Inferior parietal cortex (tissue), 1 donor: Measurements from ENCODE around the gene FZR1.

ENCODE experiments used
- DNase-seq: peaks from one replicate; pipeline ENCODE4 v3.0.0-alpha.2; 2016; ENCODE audit errors: extremely low spot score

Gene FZR1

DNA sequence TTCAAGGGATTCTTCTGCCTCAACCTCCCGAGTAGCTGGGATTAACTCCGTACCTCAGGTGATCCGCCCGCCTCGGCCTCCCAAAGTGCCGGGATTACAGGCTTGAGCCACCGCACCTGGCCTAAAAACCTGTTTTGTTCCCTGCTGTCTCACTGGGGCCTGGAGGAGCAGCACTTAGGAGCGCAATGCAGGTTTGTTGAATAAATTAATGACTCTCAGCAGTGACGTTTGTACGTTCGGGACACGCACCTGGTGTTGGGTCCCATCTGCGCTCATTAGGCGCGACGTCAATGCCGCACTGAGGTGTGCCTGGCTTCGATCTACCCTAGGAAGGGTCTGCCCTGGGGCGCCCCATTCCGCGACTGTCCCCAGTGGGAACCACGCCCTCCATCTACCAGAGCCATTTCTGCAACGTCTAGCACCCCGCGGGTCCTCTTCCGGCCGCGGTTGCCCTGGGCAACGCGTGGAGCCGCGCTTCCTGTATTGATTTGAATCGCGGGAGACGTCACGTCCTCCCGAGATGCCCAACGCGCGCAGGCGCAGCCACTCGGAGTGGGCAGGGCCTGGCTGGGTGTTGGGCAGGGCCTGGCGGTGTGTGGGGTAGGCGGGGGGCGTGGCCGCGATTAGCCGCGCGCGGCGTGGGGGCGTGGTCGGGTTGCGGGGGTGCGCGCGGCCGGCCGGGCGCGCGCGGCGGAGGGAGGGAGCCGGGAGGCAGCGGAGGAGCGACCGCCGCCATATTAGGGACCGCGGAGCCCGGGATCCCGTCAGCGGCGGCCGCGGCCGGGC is at the start of gene FZR1:
Gene FZR1, plus strand, starts transcription at position 714 of the 786 bp plus-strand sequence. CDS start 16,679 bp downstream, outside the sequence.
- DNase-seq: peak; percentile 99

GRCh38 chr19:3456925-3457527 is 49.1 kb upstream of the FZR1 start:
- DNase-seq: no peak

DNA sequence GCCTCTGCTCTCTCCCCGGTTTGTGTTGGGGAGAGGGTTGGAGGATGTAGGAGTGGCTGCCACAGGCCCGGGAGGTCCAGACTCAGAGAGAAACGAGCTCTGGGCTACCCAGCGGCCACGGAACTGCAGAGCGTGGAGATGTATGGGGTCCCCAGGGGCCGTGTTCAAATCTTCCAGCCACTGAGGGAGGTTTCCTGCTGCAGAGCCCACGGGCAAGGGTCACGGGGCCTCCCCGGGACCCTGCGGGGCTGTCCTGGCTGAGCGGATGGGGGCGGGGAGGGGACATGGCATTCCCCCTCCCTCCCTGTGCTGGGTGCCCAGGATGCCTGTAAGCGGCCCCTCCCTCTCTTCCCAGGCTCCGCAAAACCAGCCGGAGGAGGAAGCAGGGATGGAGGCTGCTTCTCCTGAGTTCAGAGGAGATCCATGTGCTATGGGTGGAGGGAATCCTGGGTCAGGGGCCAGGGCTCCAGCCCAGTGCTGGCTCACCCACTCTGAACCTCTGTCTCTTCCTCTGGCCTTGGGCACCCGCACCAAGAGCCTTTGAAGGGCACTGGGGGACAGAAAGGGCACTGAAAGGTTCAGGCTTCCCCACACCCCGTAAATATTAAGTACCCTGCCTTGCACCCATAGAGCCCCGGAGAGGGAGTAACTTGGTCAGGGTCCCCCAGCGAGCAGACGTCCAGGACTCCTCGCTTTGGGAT is 48.4 kb upstream of the FZR1 start:
- no peak for DNase-seq

- no peak for DNase-seq
These were observed 47.7 kb upstream of the FZR1 start for GRCh38 chr19:3458229-3459088.

GRCh38 chr19:3459089-3459881 is 46.8 kb upstream of the FZR1 start:
- DNase-seq: no peak

DNA sequence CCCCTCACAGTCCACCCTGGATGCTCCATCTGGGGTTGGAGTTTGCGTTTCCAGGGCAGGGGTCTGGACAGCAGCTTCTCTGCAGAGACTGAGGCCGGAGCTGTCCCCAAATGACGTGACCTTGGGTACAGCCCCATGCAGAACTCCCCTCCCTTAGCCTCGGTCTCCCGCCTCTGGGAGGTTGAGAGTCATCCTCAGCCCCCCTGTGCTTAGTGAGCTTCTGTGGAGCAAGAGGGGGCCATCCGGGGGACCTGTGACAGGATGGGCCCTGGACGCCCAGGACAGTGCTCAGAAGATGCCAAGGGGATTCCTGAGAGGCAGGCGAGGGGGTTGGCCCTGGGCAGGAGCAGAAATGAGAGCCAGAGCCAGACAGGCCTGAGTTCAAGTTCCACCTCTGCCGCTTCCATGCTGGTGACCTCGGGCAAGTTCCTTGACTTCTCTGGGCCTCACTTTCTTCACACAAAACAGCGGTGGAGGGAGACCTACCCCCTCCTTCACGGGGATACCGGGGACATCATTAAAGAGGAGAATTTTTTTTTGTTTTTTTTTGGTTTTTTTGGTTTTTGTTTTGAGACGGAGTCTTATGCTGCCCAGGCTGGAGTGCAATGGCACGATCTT is 46.0 kb upstream of the FZR1 start:
- DNase-seq: no peak

GRCh38 chr19:3462991-3463713 is 43.0 kb upstream of the FZR1 start:
- DNase-seq: no peak

DNA sequence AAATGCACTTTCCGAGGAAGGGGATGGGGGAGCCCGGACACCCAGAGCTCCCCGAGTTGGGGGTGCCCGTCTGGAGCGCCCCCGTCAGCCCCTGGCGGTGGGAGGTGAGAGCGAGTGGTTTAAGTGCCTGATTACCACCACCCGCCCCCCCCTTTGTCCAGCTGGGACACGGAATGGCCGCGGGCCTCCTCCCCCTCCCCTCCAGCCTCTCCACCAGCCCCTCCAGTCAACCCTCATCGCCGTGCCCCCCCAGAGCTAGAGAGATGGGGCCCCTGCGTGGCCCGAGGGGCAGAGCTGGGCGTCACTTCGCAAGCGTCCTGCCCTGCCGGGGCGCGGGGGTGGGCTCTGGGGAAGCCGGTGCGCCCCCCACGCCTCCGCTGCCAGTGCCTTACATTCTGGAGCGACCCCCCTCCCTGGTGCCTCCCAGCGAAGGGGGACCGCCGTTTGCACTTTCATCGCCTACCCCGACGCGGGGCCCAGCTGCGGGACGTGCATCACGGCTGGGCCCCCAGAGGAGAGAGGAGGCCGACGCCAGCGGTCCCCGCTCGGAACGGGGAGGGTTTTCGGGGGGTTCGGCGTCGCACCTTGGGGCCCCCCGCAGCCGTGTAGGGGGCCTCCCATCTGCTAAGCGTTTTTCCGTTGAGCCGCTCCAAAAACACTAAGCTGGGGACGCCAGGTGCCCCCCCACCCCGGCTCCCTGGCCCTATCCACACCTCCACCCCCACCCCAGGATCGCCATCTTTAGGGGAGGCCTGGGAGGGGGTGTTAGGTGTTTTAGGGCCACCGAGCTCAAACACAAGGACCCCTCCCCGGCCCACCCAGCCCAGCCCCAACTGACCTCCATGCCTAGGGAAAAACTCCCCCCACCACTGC is 42.2 kb upstream of the FZR1 start:
- no peak for DNase-seq

DNA sequence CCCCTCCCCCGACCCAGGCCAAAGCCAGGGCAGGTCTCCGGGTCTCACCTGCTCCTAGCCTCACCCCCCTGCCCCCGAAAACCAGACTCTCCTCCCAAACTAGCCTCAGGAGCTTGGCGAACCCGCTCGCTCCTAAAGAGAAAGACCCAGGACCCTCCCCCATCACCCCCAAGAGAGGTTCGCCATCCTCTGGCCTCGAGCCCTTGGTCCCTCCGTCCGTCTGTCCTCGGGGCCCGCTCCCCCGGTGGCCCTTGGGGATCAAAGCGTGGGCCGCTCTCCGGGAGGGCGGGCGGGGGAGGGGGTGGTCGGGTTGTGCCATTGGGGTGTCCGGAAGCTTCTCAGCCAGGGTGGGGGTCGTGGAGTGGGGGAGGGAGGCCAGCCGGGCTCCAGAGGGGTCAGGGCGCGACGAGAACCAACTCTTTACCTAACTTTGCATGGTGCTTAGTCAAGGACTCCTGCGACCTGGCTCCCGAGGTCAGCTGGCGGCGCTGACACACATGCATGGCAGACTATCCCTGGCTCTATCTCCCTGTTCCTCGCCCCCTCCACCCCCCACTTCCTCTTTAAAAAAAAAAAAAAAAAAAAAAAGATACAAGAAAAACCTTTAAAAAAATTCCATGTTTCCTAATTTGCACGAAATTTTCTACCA is 41.4 kb upstream of the FZR1 start:
- DNase-seq: no peak

DNA sequence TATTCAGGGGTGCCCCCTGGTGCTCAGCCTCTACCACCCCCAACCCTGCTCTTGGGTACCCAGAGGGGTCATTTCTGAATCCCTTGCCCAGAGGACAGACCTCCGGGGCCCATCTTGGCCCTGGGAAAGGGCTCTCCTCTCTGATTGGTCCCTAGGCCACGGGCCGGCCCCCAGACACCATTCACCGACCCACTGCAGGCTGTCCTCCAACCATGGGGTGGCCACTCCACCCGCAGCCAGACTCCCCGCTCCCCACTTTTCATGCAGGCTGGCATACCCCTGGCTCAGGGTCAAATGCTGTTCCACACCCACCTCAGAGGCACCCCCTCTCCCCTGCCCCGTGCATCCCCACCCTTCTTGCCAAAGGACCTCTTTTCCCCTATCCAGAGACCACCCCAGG is 40.6 kb upstream of the FZR1 start:
- no peak for DNase-seq

- peak; percentile 25 for DNase-seq
These were observed 39.5 kb upstream of the FZR1 start for GRCh38 chr19:3466635-3467034.

DNA sequence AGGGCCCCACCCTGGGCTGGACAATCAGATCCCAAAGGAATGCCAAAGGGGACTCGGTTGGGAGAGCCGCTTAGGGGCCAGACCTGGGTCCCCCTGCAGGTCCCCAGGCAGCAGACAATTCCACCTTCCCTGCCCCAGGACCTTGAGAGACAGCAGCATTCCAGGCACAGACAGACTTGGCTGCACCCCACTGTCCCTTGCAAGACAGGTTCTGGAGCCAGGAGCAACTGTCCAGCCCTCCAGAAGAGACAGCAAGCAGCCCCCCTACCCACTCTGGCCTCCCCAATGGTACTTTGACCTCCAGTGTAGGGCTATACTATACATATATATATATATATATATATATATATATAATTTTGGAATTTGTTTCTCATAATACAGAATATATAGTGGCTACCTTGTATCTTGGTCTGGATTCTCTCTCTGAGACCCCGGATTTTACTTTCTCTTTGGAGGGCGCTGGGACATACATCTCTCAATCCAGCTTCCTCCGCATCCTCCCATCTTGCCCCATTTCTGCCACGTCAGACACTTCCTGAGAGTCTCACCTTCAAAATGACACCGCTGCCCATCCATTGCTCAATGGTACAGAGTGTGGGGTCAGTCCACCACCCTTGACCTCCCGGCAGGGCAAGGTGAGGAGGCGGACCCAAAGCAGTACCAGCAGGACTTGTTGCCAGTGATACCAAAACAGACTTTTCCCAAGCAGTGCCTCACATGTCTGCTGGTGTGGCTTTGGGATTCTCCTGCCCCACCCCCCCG is 38.5 kb upstream of the FZR1 start:
- no peak for DNase-seq

DNA sequence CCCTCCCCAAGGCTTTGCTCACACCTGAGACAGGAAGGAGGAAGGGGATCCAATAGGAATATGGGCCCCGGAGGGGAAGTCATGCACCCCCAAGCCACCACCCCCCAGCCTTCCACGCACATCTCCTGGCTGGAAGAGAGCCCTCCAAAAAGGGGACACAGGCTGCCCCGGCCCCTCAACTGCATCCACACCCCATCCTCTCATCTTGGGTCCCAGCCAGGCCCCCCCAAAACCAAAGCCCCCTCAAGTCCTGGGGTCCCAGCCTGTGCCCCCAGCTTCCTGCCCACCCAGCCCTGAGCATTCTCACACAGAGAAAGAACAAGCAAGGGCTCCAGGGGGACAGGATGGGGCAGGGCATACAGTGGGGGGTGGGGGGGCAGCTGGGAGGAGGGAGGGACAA is 37.9 kb upstream of the FZR1 start:
- DNase-seq: no peak

- no peak for DNase-seq
These were observed 36.2 kb upstream of the FZR1 start for GRCh38 chr19:3469638-3470499.

GRCh38 chr19:3470500-3471128 is 35.5 kb upstream of the FZR1 start:
- DNase-seq: no peak

DNA sequence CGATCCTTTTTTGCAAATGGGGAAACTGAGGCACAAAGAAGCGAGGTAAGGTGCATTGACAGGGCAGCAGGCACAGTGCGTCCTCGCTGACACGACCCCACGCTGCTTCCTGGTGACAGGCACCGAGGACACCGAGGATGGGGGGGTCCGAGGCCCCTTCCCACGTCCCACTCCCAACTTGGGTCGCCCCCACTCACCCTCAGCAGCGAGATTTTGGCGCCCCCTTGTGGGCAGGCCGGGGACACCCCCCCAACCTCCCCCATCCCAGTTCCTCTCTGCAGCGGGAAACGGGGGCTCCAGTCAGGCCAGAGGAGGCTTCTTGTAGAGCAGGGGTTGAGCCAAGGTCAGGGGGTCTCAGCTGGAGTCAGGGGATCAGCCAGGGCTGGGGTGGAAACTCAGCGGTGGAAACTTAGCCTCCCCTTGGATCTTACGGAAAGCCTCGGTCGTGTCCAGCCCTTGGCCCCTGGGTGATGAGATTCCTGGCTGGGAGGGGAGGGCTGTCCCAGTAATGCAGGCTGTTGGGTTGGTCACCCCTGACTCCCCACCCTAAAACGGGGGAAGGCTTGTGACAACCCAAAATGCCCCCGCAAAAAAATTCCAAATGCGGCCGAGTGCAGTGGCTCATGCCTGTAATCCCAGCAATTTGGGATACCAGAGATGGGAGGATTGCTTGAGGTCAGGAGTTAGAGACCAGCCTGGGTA is 34.0 kb upstream of the FZR1 start:
- no peak for DNase-seq
